Measurements from ENCODE around the gene APEH.

APEH gene

DNA sequence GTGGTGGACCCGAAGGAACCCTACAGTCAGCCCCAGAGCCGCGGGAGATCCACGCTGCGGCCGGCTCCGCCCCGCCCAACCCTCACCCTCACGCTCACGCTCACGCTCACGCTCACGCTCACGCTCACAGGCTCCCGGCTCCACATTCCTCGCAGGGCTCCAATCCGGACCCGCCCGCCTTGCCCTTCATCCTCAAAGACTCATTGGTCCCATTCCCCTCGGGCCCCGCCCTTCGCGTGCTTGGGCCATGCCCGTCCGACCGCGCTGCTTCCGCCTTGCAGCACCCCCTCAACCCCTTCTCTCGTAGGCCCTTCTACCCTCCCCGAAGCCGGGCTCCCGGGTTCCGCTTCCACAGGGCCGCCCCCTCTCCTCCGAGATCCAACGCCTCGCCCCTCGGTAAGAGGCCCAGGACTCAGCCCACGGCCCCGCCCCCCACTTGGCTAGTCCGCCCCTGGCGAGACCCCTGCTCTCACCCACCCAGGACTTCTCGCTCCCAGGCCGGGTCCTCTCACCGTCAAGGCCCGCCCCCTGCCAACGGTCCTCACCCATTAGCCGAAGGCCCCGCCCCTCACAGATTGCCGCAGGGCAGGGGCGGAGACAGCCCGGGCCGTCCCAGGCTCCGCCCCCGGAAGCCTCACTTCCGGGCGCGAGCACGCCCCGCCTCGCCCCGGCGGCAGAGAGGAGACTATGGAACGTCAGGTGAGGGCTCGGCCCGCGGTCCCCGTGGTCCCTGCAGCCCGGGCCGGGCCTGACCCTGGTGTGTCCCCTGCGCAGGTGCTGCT, at the start of gene APEH:
APEH (plus strand) TSS at position 637 of the 782 bp plus-strand sequence; CDS start at position 688, 51 bp downstream.
- no peak for DNase-seq
- TF ChIP-seq POLR2A (IDR thresholded peaks at IDR 0.05; ENCODE audit: low read length) (peak; percentile 70), GATA1 (IDR thresholded peaks at IDR 0.05; ENCODE audit: low read depth, low read length) (no peak)

DNA sequence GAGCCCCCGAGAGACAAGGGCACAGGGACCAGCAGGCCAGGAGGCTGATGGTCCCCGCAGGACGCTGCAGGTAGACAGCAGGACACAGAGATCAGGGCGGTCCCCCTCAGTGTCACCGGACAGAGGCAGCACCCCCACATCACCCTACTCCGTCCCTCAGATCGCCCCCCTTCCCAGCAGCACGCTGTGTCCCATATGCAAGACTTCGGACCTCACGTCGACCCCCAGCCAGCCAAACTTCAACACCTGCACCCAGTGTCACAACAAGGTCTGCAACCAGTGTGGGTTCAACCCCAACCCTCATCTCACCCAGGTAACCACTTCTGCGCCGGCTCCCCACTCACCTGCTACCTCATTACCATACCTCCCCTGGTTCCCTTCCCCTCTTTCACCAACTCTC, 49.1 kb upstream of the APEH start:
- no peak for TF ChIP-seq POLR2A (IDR thresholded peaks at IDR 0.05; ENCODE audit: low read length)
- no peak for TF ChIP-seq GATA1 (IDR thresholded peaks at IDR 0.05; ENCODE audit: low read depth, low read length)
- no peak for DNase-seq

DNA sequence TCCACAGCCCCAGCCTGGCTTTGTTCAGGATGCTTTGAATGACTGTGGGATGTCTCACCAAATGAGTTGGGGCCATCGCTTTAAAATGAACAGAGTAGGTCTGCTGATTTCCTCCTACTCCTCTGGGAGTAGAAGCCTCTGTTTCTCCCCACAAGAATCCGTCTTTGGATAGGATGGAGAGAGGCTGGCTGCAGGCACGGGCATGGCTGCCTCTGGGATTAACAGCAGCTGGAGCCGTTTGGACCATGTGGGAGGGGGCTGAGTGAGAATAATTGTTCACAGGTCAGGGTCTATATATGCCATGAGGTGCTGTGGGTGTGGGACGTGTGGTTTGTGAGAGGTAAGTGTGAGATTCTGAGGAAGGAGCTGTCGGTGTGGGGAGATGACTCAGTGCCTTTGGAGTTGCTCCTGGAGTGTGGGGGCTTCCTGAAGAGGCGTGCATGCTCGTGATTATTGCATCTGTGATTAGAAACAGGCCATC, 48.0 kb upstream of the APEH start:
- TF ChIP-seq GATA1 (IDR thresholded peaks at IDR 0.05; ENCODE audit: low read depth, low read length) (no peak), POLR2A (IDR thresholded peaks at IDR 0.05; ENCODE audit: low read length) (no peak)
- no peak for DNase-seq

DNA sequence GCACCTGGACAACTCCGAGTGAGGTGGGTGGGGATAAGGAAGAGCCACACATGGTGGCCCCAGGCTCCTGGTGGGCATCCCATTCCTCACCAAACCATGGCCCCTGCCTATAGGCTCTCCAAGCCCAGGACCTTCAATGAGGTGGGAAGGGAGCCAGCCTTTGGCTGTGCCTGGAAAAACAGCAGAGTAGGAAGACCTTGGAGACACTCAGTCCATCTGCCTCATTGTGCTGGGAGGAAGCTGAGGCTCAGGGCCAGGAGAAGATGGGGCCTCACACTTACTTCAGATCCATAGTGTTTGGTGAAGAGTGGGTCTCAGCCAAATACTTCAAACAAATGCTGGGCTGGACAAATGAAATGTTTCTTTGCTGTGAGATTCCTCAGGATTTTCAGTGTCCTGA, 47.4 kb upstream of the APEH start:
- DNase-seq, result no peak
- TF ChIP-seq POLR2A (IDR thresholded peaks at IDR 0.05; ENCODE audit: low read length), result no peak
- no peak for TF ChIP-seq GATA1 (IDR thresholded peaks at IDR 0.05; ENCODE audit: low read depth, low read length)

DNA sequence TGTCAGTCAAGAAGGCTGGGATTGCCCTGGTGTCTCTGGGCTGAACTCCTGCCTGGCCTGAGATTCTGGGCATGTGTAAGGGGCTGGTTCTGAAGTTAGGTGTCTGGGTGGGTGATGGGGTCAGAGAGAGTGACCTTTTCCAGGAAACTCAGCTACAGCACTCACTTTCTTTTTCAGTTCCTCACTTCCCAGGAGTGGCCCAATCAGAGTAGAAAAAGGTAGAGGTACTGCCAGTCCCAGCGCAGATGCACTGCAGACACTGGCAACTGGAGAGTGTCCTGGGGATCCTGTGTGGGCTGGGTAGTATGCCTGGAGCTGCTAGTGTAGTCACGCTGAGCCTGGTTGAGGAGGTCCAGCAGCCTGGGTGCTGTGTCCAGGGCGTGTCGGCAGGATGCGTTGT, 46.5 kb upstream of the APEH start:
- no peak for DNase-seq
- TF ChIP-seq POLR2A (IDR thresholded peaks at IDR 0.05; ENCODE audit: low read length) (no peak), GATA1 (IDR thresholded peaks at IDR 0.05; ENCODE audit: low read depth, low read length) (no peak)

DNA sequence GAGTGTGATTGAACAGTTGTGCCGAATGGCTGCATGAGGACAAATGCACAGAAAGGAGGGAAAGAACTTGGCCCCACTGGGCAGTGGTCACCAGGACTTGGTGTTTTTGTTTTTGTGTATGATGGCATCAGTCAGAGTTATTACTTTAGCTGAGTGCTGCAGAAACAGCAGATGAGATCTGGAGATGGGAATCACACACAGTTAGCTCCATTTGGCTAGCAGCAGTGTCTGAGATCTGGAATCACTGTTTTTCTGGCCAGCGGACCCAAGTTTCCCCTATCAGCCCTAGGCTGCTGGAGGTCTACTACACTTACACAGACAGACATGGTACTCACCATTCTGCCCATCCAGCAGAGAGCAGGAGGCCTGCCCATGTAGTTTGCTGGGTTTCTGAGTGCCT, 45.9 kb upstream of the APEH start:
- DNase-seq, result no peak

DNA sequence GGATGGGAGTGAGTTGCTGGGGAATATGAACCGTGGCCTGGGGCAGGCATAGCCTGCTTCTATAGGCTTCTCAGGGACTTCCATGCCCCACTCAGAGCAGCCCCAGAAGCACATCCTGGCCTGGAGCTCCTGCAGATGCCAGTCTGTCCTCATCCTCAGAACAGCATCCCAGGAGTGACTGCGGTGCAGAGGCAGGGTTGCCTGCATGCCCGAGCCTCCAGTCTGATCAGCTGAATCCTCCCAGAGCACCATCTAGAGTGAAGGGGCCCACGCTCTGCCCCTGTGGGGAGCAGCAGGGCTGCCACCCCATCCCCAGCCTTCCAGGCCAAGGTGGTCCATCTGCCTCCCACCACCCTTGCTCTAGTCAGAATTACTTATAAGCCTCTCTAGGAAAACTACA, 44.7 kb upstream of the APEH start:
- no peak for TF ChIP-seq POLR2A (IDR thresholded peaks at IDR 0.05; ENCODE audit: low read length)
- TF ChIP-seq GATA1 (IDR thresholded peaks at IDR 0.05; ENCODE audit: low read depth, low read length), result no peak
- DNase-seq, result no peak

More for the DNA sequence above, 45.9 kb upstream of the APEH start:
- TF ChIP-seq GATA1 (IDR thresholded peaks at IDR 0.05; ENCODE audit: low read depth, low read length), result no peak
- no peak for TF ChIP-seq POLR2A (IDR thresholded peaks at IDR 0.05; ENCODE audit: low read length)

DNA sequence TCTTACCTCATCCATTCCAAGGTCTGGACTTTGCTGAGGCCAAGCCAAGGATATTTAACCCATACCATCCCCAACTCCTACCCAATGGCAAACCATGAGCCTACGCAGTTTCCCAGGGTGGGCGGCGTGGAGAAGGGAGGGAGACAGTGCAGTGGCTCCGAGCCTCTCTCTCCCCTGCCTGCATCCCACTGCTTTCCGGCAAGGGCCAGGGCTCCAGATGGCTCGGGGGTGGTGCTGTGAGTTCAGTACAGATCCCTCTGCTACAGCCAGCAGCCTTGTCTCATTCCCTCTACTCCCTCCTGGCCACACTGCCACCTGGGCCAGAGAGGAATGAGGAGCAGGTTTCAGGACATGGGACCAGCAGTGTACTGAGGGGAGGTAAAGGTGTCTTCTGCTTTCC, 44.3 kb upstream of the APEH start:
- no peak for DNase-seq
- TF ChIP-seq POLR2A (IDR thresholded peaks at IDR 0.05; ENCODE audit: low read length) (no peak), GATA1 (IDR thresholded peaks at IDR 0.05; ENCODE audit: low read depth, low read length) (no peak)

DNA sequence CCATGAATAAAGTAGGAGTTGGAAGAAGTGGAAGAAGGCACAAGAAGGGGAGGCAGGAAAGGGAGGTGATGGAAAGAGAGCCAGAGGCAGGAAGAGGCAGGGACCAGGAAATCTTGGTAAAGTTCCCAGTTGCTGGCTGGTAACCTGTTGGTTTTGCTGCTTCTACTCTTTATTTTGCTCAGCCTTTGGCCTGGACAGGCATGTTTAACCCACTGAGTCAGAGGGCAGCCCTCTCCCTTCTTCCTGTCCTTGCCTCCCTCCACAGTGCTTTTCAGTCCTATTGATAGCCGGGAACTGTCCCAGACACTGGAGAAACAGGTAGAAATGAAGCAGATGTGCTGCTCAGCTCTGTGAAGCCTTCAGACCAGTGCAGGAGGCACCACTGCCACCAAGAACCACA, 43.4 kb upstream of the APEH start:
- no peak for DNase-seq
- no peak for TF ChIP-seq GATA1 (IDR thresholded peaks at IDR 0.05; ENCODE audit: low read depth, low read length)
- TF ChIP-seq POLR2A (IDR thresholded peaks at IDR 0.05; ENCODE audit: low read length), result no peak

DNA sequence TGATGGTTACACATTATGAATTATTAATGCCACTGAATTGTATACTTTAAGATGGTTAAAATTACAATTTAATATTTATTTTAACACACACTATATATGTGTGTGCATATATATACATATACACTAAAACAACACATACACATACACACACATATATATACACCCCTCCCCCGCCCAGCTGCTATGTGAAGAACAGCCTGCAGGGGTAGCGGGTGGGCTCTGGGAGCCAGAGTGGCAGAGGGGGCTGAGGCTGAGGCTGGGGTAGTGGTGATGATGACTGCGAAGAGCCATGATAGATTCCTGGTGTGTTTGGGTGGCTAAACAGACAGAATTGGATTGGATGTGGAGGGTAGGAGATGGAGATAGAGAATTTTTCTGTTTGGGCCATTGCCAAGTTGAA, 39.4 kb upstream of the APEH start:
- TF ChIP-seq GATA1 (IDR thresholded peaks at IDR 0.05; ENCODE audit: low read depth, low read length) (no peak), POLR2A (IDR thresholded peaks at IDR 0.05; ENCODE audit: low read length) (no peak)
- DNase-seq, result no peak

DNA sequence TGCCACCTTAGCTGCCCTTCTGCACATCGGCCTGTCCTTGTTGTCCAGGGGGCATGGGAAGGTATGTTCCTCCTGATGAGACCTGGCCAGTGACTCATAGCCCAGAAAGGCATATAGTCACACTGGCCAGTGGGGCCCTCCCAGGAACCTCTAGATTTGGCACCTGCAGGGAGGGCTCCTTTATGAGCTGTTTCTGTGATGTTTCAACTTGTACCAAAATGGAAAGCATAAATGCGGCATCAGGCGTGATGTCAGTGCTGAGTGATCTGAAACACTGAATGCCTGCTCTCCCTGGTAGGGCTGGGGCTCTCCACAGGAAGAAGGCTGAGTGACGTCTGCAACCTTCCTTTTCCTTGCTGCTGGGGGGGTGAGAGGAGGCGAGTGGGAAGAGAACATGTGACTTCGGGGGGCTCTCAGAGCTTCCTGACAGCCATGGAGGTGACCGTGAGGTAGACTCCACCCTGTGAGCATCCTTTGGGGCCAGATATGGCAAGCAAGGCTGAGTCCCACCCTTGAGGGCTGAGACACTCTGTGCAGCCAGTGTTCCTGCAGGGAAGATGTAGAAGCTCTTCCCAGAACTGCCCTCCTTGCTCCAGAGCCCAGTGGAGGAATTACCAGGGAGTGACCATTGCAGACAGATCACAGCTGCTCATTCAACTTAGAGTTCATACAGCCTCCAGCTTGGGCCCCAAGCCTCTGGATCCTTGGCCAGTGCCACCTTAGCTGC, 37.1 kb upstream of the APEH start:
- DNase-seq, result no peak
- no peak for TF ChIP-seq GATA1 (IDR thresholded peaks at IDR 0.05; ENCODE audit: low read depth, low read length)
- no peak for TF ChIP-seq POLR2A (IDR thresholded peaks at IDR 0.05; ENCODE audit: low read length)

DNA sequence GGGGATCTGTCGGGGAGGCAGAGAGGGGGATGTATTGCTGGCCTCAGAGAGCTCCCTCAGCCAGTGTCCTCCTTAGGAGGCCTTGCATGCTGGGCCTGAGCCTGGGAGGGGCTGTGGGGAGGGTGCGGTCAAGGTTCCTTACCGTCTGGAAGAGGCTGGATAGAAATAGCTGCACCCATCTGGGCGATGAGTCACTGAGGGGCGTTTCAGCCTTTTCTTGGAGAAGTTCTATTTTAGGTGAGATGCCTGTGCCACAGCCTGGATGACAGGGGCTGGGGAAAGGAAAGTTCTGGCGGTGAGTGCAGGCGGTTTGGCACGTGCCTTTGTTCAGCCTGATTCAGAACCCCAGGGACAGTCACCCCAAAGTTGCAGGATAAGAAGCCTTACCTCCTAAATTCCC, 35.7 kb upstream of the APEH start:
- DNase-seq, result peak; percentile 64 to 79

DNA sequence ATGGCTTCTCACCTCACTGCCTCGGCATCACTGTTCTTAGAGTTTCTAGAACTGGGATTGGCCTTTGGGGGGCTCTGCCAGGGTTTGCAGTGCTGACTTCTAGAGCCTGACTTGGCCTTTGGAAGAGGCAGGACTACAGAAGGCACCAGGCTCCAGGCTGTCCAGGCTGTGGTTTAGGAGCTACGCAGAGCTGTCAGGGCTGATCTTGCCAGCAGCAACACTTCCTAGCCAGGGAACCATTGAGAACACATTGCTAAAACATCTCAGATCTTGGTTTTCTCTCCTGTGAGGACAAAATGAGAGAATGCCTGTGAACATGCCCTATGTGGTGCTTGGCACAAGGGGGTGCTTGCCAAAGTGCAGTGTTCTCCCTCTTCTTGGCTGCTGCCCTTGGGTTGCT, 34.6 kb upstream of the APEH start:
- TF ChIP-seq POLR2A (IDR thresholded peaks at IDR 0.05; ENCODE audit: low read length) (no peak), GATA1 (IDR thresholded peaks at IDR 0.05; ENCODE audit: low read depth, low read length) (no peak)
- no peak for DNase-seq

More for the DNA sequence above, 35.7 kb upstream of the APEH start:
- TF ChIP-seq GATA1 (IDR thresholded peaks at IDR 0.05; ENCODE audit: low read depth, low read length), result no peak
- no peak for TF ChIP-seq POLR2A (IDR thresholded peaks at IDR 0.05; ENCODE audit: low read length)

DNA sequence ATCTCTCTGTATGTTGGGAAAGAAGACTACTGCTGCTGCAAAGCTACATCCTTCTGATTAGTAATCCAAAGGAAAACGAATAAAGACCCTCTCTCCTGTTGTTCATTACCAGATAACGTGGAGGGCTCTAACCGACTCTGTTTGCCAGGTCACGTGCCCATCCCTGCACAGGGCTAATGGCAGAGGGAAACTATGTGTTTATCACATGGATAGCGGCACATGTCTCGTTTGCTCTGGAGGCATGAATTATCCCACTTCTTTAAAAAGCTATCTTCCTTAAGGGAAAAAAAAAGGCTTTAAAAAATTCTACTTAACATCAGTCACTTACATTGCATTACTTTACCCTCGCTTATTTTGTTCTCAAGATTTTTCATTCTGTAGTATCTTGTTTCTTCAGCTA, 32.9 kb upstream of the APEH start:
- TF ChIP-seq GATA1 (IDR thresholded peaks at IDR 0.05; ENCODE audit: low read depth, low read length), result no peak
- no peak for TF ChIP-seq POLR2A (IDR thresholded peaks at IDR 0.05; ENCODE audit: low read length)
- DNase-seq, result no peak

Data from erythroblast (primary cell).